CD14-positive monocyte (primary cell): ENCODE measurements around the gene IMP3. TPM values are rescaled to one million over a fixed set of nuclear protein-coding genes. Genes with fewer than 3 reads are reported as not detected.

Experiments used
- DNase-seq, 3 donors: peaks; one replicate each; pipeline ENCODE4 v3.0.0-alpha.2; 2011 to 2022
- H2AFZ ChIP-seq: 2 replicates; pipeline ENCODE4 v1.6.0; 2012; ENCODE audit warnings: mild to moderate bottlenecking, low read depth, low read length, inconsistent platforms; ENCODE audit not compliant: insufficient read depth, poor library complexity, severe bottlenecking
- H3K27ac ChIP-seq, 2 donors: 1 replicate in 1 of 2; 2 replicates in 1 of 2; pipeline ENCODE4 v1.5.1; 2012 to 2013; ENCODE audit warnings: low read length in 2 of 2, control low read depth in 1 of 2, inconsistent platforms in 1 of 2, low read depth in 1 of 2, mild to moderate bottlenecking in 1 of 2
- H3K27me3 ChIP-seq, 2 donors: one replicate each; pipeline versions ENCODE4 v1.6.0 to v1.6.1; 2011 to 2013; ENCODE audit warnings: low read length in 2 of 2; ENCODE audit not compliant: control insufficient read depth in 2 of 2, insufficient read depth in 2 of 2
- H3K36me3 ChIP-seq, 2 donors: replicated peaks in 1 of 2; 1 replicate in 1 of 2; 2 replicates in 1 of 2; pipeline versions ENCODE4 v1.5.1 to v1.6.1; 2012 to 2013; ENCODE audit warnings: low read length in 2 of 2, control low read depth in 1 of 2, inconsistent platforms in 1 of 2, mild to moderate bottlenecking in 1 of 2; ENCODE audit not compliant: insufficient read depth in 2 of 2, control insufficient read depth in 1 of 2
- H3K4me1 ChIP-seq, 2 donors: 1 replicate in 1 of 2; 2 replicates in 1 of 2; pipeline versions ENCODE4 v1.5.1 to v1.6.1; 2012 to 2013; ENCODE audit warnings: low read length in 2 of 2, control low read depth in 1 of 2, inconsistent platforms in 1 of 2, mild to moderate bottlenecking in 1 of 2, moderate library complexity in 1 of 2; ENCODE audit not compliant: insufficient read depth in 2 of 2, control insufficient read depth in 1 of 2
- H3K4me2 ChIP-seq: replicated peaks from 2 replicates; pipeline ENCODE3; 2012; ENCODE audit warnings: low read length, moderate library complexity, mild to moderate bottlenecking; ENCODE audit not compliant: poor library complexity, severe bottlenecking; ENCODE audit errors: extremely low read depth
- H3K4me3 ChIP-seq, 3 experiments: fragments of 200-600 bp in 1 of 3; sonication (generic) in 1 of 3; replicated peaks in 1 of 3; 1 replicate in 2 of 3; 2 replicates in 1 of 3; pipeline ENCODE4 v1.5.1; 2011 to 2013; ENCODE audit warnings: low read length in 3 of 3, mild to moderate bottlenecking in 3 of 3, control low read depth in 2 of 3, low read depth in 2 of 3, inconsistent platforms in 1 of 3, moderate library complexity in 1 of 3
- H3K79me2 ChIP-seq: 2 replicates; pipeline ENCODE4 v1.6.0; 2012; ENCODE audit warnings: mild to moderate bottlenecking, control low read depth, inconsistent platforms, low read length, moderate library complexity; ENCODE audit not compliant: insufficient read depth
- H3K9ac ChIP-seq: 2 replicates; pipeline ENCODE4 v1.6.0; 2017; ENCODE audit warnings: low read length, mild to moderate bottlenecking; ENCODE audit not compliant: insufficient read depth, poor library complexity, severe bottlenecking
- H3K9me3 ChIP-seq, 2 donors: replicated peaks in 1 of 2; 1 replicate in 1 of 2; 2 replicates in 1 of 2; pipeline versions ENCODE4 v1.5.1 to v1.6.1; 2012 to 2013; ENCODE audit warnings: low read length in 2 of 2, control low read depth in 1 of 2; ENCODE audit not compliant: control insufficient read depth in 1 of 2, insufficient read depth in 1 of 2
- H4K20me1 ChIP-seq: 2 replicates; pipeline ENCODE4 v1.6.0; 2012; ENCODE audit warnings: mild to moderate bottlenecking, low read length, control low read depth, moderate library complexity; ENCODE audit not compliant: insufficient read depth
- H3K27ac Mint-ChIP-seq, 7 donors: one replicate each; pipeline ENCODE4 v1.8.0; 2020; ENCODE audit warnings: mild to moderate bottlenecking in 7 of 7, mixed read lengths in 7 of 7, moderate library complexity in 6 of 7, inconsistent platforms in 2 of 7
- H3K27me3 Mint-ChIP-seq, 3 donors: one replicate each; pipeline ENCODE4 v1.8.0; 2021 to 2022; ENCODE audit warnings: low read depth in 3 of 3, mild to moderate bottlenecking in 3 of 3, mixed read lengths in 3 of 3, moderate library complexity in 3 of 3, inconsistent platforms in 1 of 3
- H3K36me3 Mint-ChIP-seq, 2 donors: one replicate each; pipeline ENCODE4 v1.8.0; 2020; ENCODE audit warnings: mixed read lengths in 2 of 2, inconsistent platforms in 1 of 2, mild to moderate bottlenecking in 1 of 2
- H3K4me1 Mint-ChIP-seq: one replicate; pipeline ENCODE4 v1.8.0; 2020; ENCODE audit warnings: mild to moderate bottlenecking, mixed read lengths
- H3K4me3 Mint-ChIP-seq, 2 donors: one replicate each; pipeline ENCODE4 v1.8.0; 2020; ENCODE audit warnings: mild to moderate bottlenecking in 2 of 2, mixed read lengths in 2 of 2, moderate library complexity in 1 of 2
- H3K9me3 Mint-ChIP-seq, 7 donors: one replicate each; pipeline ENCODE4 v1.8.0; 2020 to 2022; ENCODE audit warnings: mixed read lengths in 7 of 7, mild to moderate bottlenecking in 6 of 7, moderate library complexity in 6 of 7, inconsistent platforms in 2 of 7
- WGBS: methylation state at CpG from one replicate; pipeline ENCODE4 v1.1.5; 2013; ENCODE audit warnings: missing lambda C conversion rate; ENCODE audit not compliant: insufficient coverage; 5-methylcytosine and 5-hydroxymethylcytosine counted together
- intact Hi-C, 2 donors: fragments of 100-400 bp; cut with micrococcal nuclease; formaldehyde crosslinking; loops; one replicate each; pipeline versions ENCODE4 v1.15.0 to v1.15.1; 2023
- polyA plus RNA-seq, 3 donors: library from polyadenylated mRNA; depleted of rRNA in 1 of 3; unstranded in 2 of 3; stranded (reverse) in 1 of 3; fragments of 300-500 nt in 2 of 3; fragments of >200 nt in 1 of 3; fragmentation: Illumina TruSeq in 2 of 3; gene quantifications; 1 replicate in 2 of 3; 2 replicates in 1 of 3; pipeline ENCODE4 v1.2.3, GENCODE V29; 2012 to 2021
- TF ChIP-seq, protein P1 (sequence below): fragments of 200-600 bp; IDR thresholded peaks from one replicate; pipeline ENCODE4 v1.8.0; 2022; ENCODE audit warnings: antibody characterized with exemption, mild to moderate bottlenecking

IMP3 gene
- polyA plus RNA-seq, 3 donors, result 36.7 to 119 (median 99.3) TPM

DNA sequence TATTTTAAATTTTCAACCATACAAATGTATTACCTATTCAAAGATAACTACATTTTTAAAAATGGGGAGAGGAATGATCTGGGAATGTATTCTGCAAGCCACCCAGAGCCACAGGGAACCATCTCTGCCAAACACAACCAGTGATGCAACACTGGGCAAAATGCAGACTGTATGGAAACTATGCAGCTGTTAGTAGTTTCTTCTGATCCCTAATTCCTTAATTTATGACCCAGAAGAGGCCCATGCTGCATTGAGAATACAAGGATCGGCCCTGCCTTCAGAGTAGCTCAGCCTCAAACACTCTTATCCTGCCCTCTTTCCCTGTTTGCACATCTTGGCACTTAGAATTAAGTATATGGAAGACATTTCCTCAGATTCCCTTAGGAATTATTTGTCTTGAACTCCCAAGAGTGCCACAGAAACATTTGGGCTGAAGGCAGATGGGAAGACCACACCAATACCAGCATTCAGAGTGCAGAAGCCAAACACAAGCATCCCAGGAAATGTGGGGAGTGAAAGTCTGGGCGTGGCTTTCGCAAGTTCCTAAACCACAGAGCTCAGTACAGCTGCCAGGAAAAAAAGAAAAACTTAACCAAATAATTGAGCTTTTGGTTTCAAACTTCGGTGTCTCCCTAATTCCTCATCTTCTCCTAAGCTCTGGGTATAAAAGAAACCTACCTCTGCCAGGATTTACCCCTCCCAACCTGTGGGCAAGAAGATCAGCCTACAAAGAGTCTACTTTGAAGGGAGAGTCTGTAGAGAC is 19.8 kb downstream of the IMP3 start:
- H3K4me1 Mint-ChIP-seq, result peaks cover 31% of the 10 kb centered on the region
- peaks cover 32 to 41% of the 10 kb centered on the region in 2 donors for H3K36me3 Mint-ChIP-seq
- H4K20me1 ChIP-seq, result no peaks in the 10 kb centered on the region
- peak in 2 of 3 donors; percentile 8 to 26 for DNase-seq
- peaks cover 35 to 43% of the 10 kb centered on the region in 2 donors for H3K36me3 ChIP-seq
- peaks cover 0 to 2% (median 2%) of the 10 kb centered on the region in 3 donors for H3K27me3 Mint-ChIP-seq
- peak overlapping the region; percentile 60 to 79 for H3K4me3 Mint-ChIP-seq
- no peaks in the 10 kb centered on the region for H3K27me3 ChIP-seq
- peaks cover 14% of the 10 kb centered on the region for H3K79me2 ChIP-seq
- no CpG with 5 or more reads among the region's 4 CpGs for WGBS
- peaks cover 18 to 22% of the 10 kb centered on the region in 2 donors for H3K4me1 ChIP-seq
- H3K9me3 Mint-ChIP-seq, result no peaks in the 10 kb centered on the region
- no peaks in the 10 kb centered on the region for H3K9me3 ChIP-seq
- no peak overlapping the region for H3K9ac ChIP-seq
- TF ChIP-seq, protein P1, sequence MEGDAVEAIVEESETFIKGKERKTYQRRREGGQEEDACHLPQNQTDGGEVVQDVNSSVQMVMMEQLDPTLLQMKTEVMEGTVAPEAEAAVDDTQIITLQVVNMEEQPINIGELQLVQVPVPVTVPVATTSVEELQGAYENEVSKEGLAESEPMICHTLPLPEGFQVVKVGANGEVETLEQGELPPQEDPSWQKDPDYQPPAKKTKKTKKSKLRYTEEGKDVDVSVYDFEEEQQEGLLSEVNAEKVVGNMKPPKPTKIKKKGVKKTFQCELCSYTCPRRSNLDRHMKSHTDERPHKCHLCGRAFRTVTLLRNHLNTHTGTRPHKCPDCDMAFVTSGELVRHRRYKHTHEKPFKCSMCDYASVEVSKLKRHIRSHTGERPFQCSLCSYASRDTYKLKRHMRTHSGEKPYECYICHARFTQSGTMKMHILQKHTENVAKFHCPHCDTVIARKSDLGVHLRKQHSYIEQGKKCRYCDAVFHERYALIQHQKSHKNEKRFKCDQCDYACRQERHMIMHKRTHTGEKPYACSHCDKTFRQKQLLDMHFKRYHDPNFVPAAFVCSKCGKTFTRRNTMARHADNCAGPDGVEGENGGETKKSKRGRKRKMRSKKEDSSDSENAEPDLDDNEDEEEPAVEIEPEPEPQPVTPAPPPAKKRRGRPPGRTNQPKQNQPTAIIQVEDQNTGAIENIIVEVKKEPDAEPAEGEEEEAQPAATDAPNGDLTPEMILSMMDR, result no peak
- peak overlapping the region; percentile 55 for H3K4me2 ChIP-seq
- peak overlapping the region; percentile 13 for H2AFZ ChIP-seq
- H3K27ac Mint-ChIP-seq, result peak overlapping the region in 6 of 7 donors; percentile 81 to 93 (median 88)
- peak overlapping the region in 1 of 2 donors; percentile 57 for H3K27ac ChIP-seq
- peak overlapping the region in 2 of 3 experiments; percentile 28 to 39 for H3K4me3 ChIP-seq
- intact Hi-C loops, result no loop called here

DNA sequence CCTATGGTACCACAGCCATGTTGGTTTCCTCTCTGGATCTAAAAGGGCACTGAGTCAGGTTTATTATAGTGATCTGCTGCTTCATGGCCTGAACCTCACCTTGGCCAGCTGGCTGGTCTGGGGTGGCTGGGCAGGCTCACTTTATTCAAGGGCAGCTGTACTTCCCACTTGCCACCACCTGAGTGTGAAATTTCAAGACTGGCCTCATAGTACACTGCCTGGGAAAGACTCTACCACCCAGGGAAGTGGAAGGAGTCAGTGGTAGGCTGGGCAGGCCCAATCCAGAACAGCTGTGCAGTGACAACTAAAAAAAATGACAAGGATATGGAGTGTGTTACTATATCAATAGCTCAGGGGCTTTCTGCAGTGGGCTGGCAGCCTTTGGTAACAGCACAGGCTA is 23.3 kb downstream of the IMP3 start:
- H3K27ac ChIP-seq, result no peak overlapping the region
- H3K79me2 ChIP-seq, result peaks cover 5% of the 10 kb centered on the region
- Mint-ChIP-seq H3K9me3 (no peaks in the 10 kb centered on the region), H3K27me3 (no peaks in the 10 kb centered on the region), H3K27ac (peak overlapping the region in 1 of 7 donors; percentile 38), H3K4me1 (peaks cover 24% of the 10 kb centered on the region), H3K36me3 (peaks cover 54 to 73% of the 10 kb centered on the region in 2 donors), H3K4me3 (no peak overlapping the region)
- H4K20me1 ChIP-seq, result no peaks in the 10 kb centered on the region
- H3K9me3 ChIP-seq, result no peaks in the 10 kb centered on the region
- H3K4me1 ChIP-seq, result peaks cover 18 to 20% of the 10 kb centered on the region in 2 donors
- H2AFZ ChIP-seq, result no peak overlapping the region
- no peak overlapping the region for H3K4me2 ChIP-seq
- DNase-seq, result no peak
- H3K27me3 ChIP-seq, result no peaks in the 10 kb centered on the region
- peaks cover 57 to 73% of the 10 kb centered on the region in 2 donors for H3K36me3 ChIP-seq
- TF ChIP-seq, protein P1, result no peak
- H3K4me3 ChIP-seq, result no peak overlapping the region
- no peak overlapping the region for H3K9ac ChIP-seq
- intact Hi-C loops, result no loop called here
